Loucy (cell line): ENCODE data around the gene RMND5B.

Experiments
- H2AFZ ChIP-seq: fragments of 200-600 bp; sonication (generic); 2 replicates; pipeline ENCODE4 v1.6.0; 2016; ENCODE audit warnings: antibody characterized with exemption, mild to moderate bottlenecking, low read length, moderate library complexity
- H3F3A ChIP-seq: fragments of 200-600 bp; 2 replicates; pipeline ENCODE4 v1.6.0; 2016; ENCODE audit warnings: antibody characterized with exemption, low read depth, mild to moderate bottlenecking
- H3K27me3 ChIP-seq: fragments of 200-600 bp; sonication (generic); 2 replicates; pipeline ENCODE4 v1.6.1; 2014; ENCODE audit warnings: low read length, mild to moderate bottlenecking; ENCODE audit not compliant: insufficient read depth, poor library complexity, severe bottlenecking
- H3K36me3 ChIP-seq: fragments of 200-600 bp; sonication (generic); 2 replicates; pipeline ENCODE4 v1.6.1; 2016; ENCODE audit warnings: low read length; ENCODE audit not compliant: insufficient read depth
- H3K4me1 ChIP-seq: fragments of 200-600 bp; sonication (generic); 2 replicates; pipeline ENCODE4 v1.5.1; 2014; ENCODE audit warnings: low read length, mild to moderate bottlenecking; ENCODE audit not compliant: insufficient read depth, poor library complexity, severe bottlenecking
- H3K4me2 ChIP-seq: fragments of 200-600 bp; sonication (generic); 2 replicates; pipeline ENCODE4 v1.6.0; 2014; ENCODE audit warnings: antibody characterized with exemption, low read length, low read depth, mild to moderate bottlenecking; ENCODE audit not compliant: poor library complexity, severe bottlenecking
- H3K4me3 ChIP-seq: fragments of 200-600 bp; sonication (generic); 2 replicates; pipeline ENCODE4 v1.5.1; 2014; ENCODE audit warnings: low read length, mild to moderate bottlenecking, mixed read lengths; ENCODE audit not compliant: poor library complexity, severe bottlenecking
- H3K79me2 ChIP-seq: fragments of 200-600 bp; sonication (generic); 2 replicates; pipeline ENCODE4 v1.6.1; 2014; ENCODE audit warnings: low read length; ENCODE audit not compliant: insufficient read depth
- H3K9ac ChIP-seq: fragments of 200-600 bp; sonication (generic); 2 replicates; pipeline ENCODE4 v1.6.0; 2014; ENCODE audit warnings: mild to moderate bottlenecking, low read depth, low read length, moderate library complexity; ENCODE audit not compliant: poor library complexity, severe bottlenecking
- H3K9me2 ChIP-seq: fragments of 200-600 bp; sonication (generic); replicated peaks from 2 replicates; pipeline ENCODE4 v1.6.1; 2016; ENCODE audit warnings: low read depth, low read length, mixed read lengths
- H3K9me3 ChIP-seq: fragments of 200-600 bp; sonication (generic); 2 replicates; pipeline ENCODE4 v1.6.1; 2014; ENCODE audit warnings: mild to moderate bottlenecking, antibody characterized with exemption, low read length, low read depth; ENCODE audit not compliant: insufficient read depth
- H4K20me1 ChIP-seq: fragments of 200-600 bp; sonication (generic); 2 replicates; pipeline ENCODE4 v1.6.0; 2014; ENCODE audit warnings: antibody characterized with exemption, low read length, mild to moderate bottlenecking; ENCODE audit not compliant: insufficient read depth, poor library complexity, severe bottlenecking
- CTCF ChIP-seq: fragments of 200-600 bp; sonication (generic); conservative IDR thresholded peaks from 2 replicates; pipeline ENCODE4 v1.5.1; 2014; ENCODE audit warnings: mild to moderate bottlenecking, antibody characterized with exemption, low read length
- EZH2phosphoT487 ChIP-seq: fragments of 200-600 bp; IDR thresholded peaks from 2 replicates; pipeline ENCODE4 v1.6.1; 2018; ENCODE audit warnings: antibody characterized with exemption, mild to moderate bottlenecking, moderate library complexity, borderline replicate concordance

The RMND5B gene

GRCh38 chr5:178120607-178121357 lies 10.0 kb upstream of the RMND5B start:
- H3K4me3 ChIP-seq = no peak overlapping the region
- no peak overlapping the region for H2AFZ ChIP-seq
- H3K79me2 ChIP-seq = peaks cover 40% of the 10 kb centered on the region; the same call in 1 of the 2 replicates
- no peaks in the 10 kb centered on the region for H4K20me1 ChIP-seq
- no peaks in the 10 kb centered on the region for H3K9me2 ChIP-seq
- peaks cover 6% of the 10 kb centered on the region; the same call in 1 of the 2 replicates for H3K36me3 ChIP-seq
- no peaks in the 10 kb centered on the region for H3F3A ChIP-seq
- H3K9ac ChIP-seq = no peak overlapping the region
- peak; percentile 44 for TF ChIP-seq CTCF
- TF ChIP-seq EZH2phosphoT487 = no peak
- no peaks in the 10 kb centered on the region for H3K9me3 ChIP-seq
- peaks cover 16% of the 10 kb centered on the region for H3K4me1 ChIP-seq
- no peak overlapping the region for H3K4me2 ChIP-seq
- H3K27me3 ChIP-seq = no peaks in the 10 kb centered on the region

GRCh38 chr5:178121391-178122276 lies 9.2 kb upstream of the RMND5B start:
- Histone ChIP-seq H4K20me1 (no peaks in the 10 kb centered on the region), H3K4me3 (no peak overlapping the region), H2AFZ (no peak overlapping the region), H3K36me3 (peaks cover 6% of the 10 kb centered on the region; the same call in 1 of the 2 replicates), H3F3A (no peaks in the 10 kb centered on the region), H3K9ac (no peak overlapping the region), H3K9me3 (no peaks in the 10 kb centered on the region), H3K79me2 (peaks cover 34% of the 10 kb centered on the region; the same call in 1 of the 2 replicates), H3K4me2 (no peak overlapping the region), H3K9me2 (no peaks in the 10 kb centered on the region), H3K4me1 (peaks cover 15% of the 10 kb centered on the region), H3K27me3 (no peaks in the 10 kb centered on the region)
- TF ChIP-seq EZH2phosphoT487 (no peak), CTCF (no peak)

GRCh38 chr5:178122346-178122745 lies 8.5 kb upstream of the RMND5B start:
- Histone ChIP-seq H4K20me1 (no peaks in the 10 kb centered on the region), H3K36me3 (peaks cover 6% of the 10 kb centered on the region; the same call in 1 of the 2 replicates), H3K4me2 (no peak overlapping the region), H3K79me2 (peaks cover 27% of the 10 kb centered on the region; the same call in 1 of the 2 replicates), H3K9me3 (no peaks in the 10 kb centered on the region), H3K9ac (no peak overlapping the region), H2AFZ (no peak overlapping the region), H3F3A (no peaks in the 10 kb centered on the region), H3K4me3 (no peak overlapping the region), H3K4me1 (peaks cover 16% of the 10 kb centered on the region), H3K9me2 (no peaks in the 10 kb centered on the region), H3K27me3 (no peaks in the 10 kb centered on the region)
- no peak for TF ChIP-seq CTCF
